Adrenal gland (tissue), 12 donors: ENCODE measurements around the gene TNS3. TPM values are rescaled to one million over a fixed set of nuclear protein-coding genes. Genes with fewer than 3 reads are reported as not detected.

ENCODE experiments used
- DNase-seq, 7 donors: peaks; one replicate each; pipeline ENCODE4 v3.0.0-alpha.2; 2019 to 2020
- H3K27ac ChIP-seq, 5 donors: fragments of 200-600 bp; sonication (generic) in 4 of 5; 1 replicate in 3 of 5; 2 replicates in 2 of 5; pipeline versions ENCODE4 v1.5.1 to v1.8.0; 2016 to 2020; ENCODE audit warnings: mild to moderate bottlenecking in 1 of 5
- H3K27me3 ChIP-seq: fragments of 200-600 bp; 2 replicates; pipeline ENCODE4 v1.8.0; 2021
- H3K36me3 ChIP-seq, 2 donors: fragments of 200-600 bp; replicated peaks in 1 of 2; 1 replicate in 1 of 2; 2 replicates in 1 of 2; pipeline versions ENCODE4 v1.5.1 to v1.8.0; 2018 to 2022
- H3K4me1 ChIP-seq, 2 donors: fragments of 200-600 bp; replicated peaks in 1 of 2; 1 replicate in 1 of 2; 2 replicates in 1 of 2; pipeline versions ENCODE4 v1.5.1 to v1.8.0; 2018 to 2021
- H3K4me3 ChIP-seq, 4 donors: fragments of 200-600 bp; sonication (generic) in 3 of 4; one replicate each; pipeline ENCODE4 v1.5.1; 2016 to 2018
- H3K9me3 ChIP-seq, 3 donors: fragments of 200-600 bp; sonication (generic) in 1 of 3; replicated peaks in 1 of 3; 1 replicate in 2 of 3; 2 replicates in 1 of 3; pipeline versions ENCODE4 v1.5.1 to v1.8.0; 2016 to 2021
- POLR2A ChIP-seq, 2 donors: fragments of 450-650 bp; IDR thresholded peaks; one replicate each; pipeline ENCODE4 v1.6.1; 2017; ENCODE audit warnings: antibody characterized with exemption in 2 of 2, mild to moderate bottlenecking in 2 of 2, moderate library complexity in 1 of 2
- WGBS, 4 donors: extraction: QIAGEN DNeasy Blood & Tissue Kit in 2 of 4; methylation state at CpG; one replicate each; pipeline versions ENCODE4 v1.1.5 to v1.1.7; 2013 to 2017; 5-methylcytosine and 5-hydroxymethylcytosine counted together
- intact Hi-C, 2 donors: fragments of 100-400 bp; cut with DNase I; formaldehyde crosslinking; loops; one replicate each; pipeline versions ENCODE4 v1.14.1 to v1.15.0; 2022 to 2023
- polyA plus RNA-seq, 3 donors: library from polyadenylated mRNA; stranded (reverse); fragments of 200-250 nt in 2 of 3; fragments of 350-450 nt in 1 of 3; fragmentation: Illumina TruSeq in 1 of 3; extraction: RNeasy Lipid Tissue Mini Kit (QIAGEN cat#74804) in 1 of 3; gene quantifications; one replicate each; pipeline ENCODE4 v1.2.3, GENCODE V29; 2013 to 2014
- total RNA-seq, 9 donors: library from RNA; depleted of rRNA in 4 of 9; stranded (reverse); fragments of >200 nt in 4 of 9; fragments of 120-200 nt in 1 of 9; fragmentation: NEBNext Ultra II Directional in 1 of 9; extraction: Animal tissue kit (Norgen Biotek cat#: 25700) in 1 of 9; gene quantifications; one replicate each; pipeline versions ENCODE4 v1.1.0 to v1.2.4, GENCODE V29; 2013 to 2023
- TF ChIP-seq, protein P1 (sequence below), 6 experiments: fragments of 450-650 bp in 4 of 6; fragments of 200-600 bp in 2 of 6; sonication (generic) in 1 of 6; IDR thresholded peaks; 1 replicate in 5 of 6; 2 replicates in 1 of 6; pipeline versions ENCODE4 v1.5.1 to v1.8.0; 2016 to 2021; ENCODE audit warnings: antibody characterized with exemption in 6 of 6, mild to moderate bottlenecking in 2 of 6, moderate library complexity in 1 of 6
- donor health status: healthy with polysubstance abuse.
- donor health status: Bipolar disorder and iron deficiency.
- donor health status: DM: yes; HTN: yes; CAD: no.
- donor health status: DM: no; HTN: no; CAD: no.
- donor health status: DM: no; HTN: no; CAD: no.
- donor health status: DM: yes; HTN: yes; CAD: no.

The TNS3 gene
- total and polyA plus RNA-seq, 12 donors: 21.0 to 188 (median 99.8) TPM

DNA sequence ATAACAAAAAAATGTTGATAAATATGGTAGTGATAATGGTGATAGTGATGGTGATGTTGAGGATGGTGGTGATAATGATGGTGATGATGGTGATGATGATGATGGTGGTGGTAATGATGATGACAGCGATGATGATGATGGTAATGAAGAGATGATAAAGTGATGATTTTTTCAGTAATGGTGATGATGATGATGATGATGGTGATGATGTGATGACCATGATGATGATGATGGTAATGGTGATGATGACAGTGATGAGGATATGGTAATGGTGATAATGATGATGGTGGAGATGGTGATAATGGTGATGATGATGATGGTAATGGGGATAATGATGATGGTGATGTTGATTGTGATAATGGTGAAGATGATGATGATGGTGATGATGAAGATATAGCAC, 321.6 kb downstream of the TNS3 start:
- no peaks in the 10 kb centered on the region for H3K27me3 ChIP-seq
- TF ChIP-seq, protein P1, sequence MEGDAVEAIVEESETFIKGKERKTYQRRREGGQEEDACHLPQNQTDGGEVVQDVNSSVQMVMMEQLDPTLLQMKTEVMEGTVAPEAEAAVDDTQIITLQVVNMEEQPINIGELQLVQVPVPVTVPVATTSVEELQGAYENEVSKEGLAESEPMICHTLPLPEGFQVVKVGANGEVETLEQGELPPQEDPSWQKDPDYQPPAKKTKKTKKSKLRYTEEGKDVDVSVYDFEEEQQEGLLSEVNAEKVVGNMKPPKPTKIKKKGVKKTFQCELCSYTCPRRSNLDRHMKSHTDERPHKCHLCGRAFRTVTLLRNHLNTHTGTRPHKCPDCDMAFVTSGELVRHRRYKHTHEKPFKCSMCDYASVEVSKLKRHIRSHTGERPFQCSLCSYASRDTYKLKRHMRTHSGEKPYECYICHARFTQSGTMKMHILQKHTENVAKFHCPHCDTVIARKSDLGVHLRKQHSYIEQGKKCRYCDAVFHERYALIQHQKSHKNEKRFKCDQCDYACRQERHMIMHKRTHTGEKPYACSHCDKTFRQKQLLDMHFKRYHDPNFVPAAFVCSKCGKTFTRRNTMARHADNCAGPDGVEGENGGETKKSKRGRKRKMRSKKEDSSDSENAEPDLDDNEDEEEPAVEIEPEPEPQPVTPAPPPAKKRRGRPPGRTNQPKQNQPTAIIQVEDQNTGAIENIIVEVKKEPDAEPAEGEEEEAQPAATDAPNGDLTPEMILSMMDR (IDR thresholded peaks at IDR 0.05): no peak
- TF ChIP-seq POLR2A (IDR thresholded peaks at IDR 0.05): no peak
- H3K4me3 ChIP-seq: no peak overlapping the region
- H3K4me1 ChIP-seq: no peaks in the 10 kb centered on the region
- no peak overlapping the region for H3K27ac ChIP-seq
- intact Hi-C loops: loop anchor here in 1 of 2 donors (10.0 kb wide), 2 partner anchors 325 to 555 kb away; partner anchors contain the start of gene TNS3
- H3K9me3 ChIP-seq: no peaks in the 10 kb centered on the region
- DNase-seq: no peak
- WGBS, 4 donors: 97 to 100% (median 98%) methylated on average over 1 of the region's 1 CpG
- H3K36me3 ChIP-seq: no peaks in the 10 kb centered on the region

DNA sequence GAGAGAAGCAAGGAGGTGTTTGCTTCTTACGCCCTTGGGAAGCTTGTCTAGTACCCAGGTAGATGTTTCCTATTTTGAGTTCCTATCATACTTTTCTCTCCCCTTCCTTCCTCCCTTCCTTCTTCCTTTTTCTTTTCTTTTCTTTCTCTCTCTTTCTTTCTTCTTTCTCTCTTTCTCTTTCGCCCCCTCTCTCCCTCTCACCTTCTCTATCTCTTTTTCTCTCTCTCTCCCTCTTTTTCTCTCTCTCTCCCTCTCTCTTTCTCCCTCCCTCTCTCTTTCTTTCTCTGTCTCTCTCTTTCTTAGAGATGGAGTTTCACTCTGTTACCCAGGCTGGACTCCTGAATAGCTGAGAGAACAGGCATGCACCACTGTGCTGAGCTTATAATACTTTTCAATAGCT, 322.2 kb downstream of the TNS3 start:
- intact Hi-C loops: loop anchor here (10.0 kb wide), 3 partner anchors 325 to 1345 kb away; partner anchors contain the start of gene TNS3 (in 1 of the 2)
- no peaks in the 10 kb centered on the region for H3K36me3 ChIP-seq
- no peaks in the 10 kb centered on the region for H3K9me3 ChIP-seq
- WGBS, 4 donors: 89 to 98% (median 95%) methylated on average over 2 of the region's 2 CpGs
- no peak overlapping the region for H3K4me3 ChIP-seq
- no peaks in the 10 kb centered on the region for H3K27me3 ChIP-seq
- TF ChIP-seq, protein P1 (IDR thresholded peaks at IDR 0.05): no peak
- TF ChIP-seq POLR2A (IDR thresholded peaks at IDR 0.05): no peak
- H3K27ac ChIP-seq: no peak overlapping the region
- H3K4me1 ChIP-seq: peaks cover 0 to 5% of the 10 kb centered on the region in 2 donors
- DNase-seq: no peak

DNA sequence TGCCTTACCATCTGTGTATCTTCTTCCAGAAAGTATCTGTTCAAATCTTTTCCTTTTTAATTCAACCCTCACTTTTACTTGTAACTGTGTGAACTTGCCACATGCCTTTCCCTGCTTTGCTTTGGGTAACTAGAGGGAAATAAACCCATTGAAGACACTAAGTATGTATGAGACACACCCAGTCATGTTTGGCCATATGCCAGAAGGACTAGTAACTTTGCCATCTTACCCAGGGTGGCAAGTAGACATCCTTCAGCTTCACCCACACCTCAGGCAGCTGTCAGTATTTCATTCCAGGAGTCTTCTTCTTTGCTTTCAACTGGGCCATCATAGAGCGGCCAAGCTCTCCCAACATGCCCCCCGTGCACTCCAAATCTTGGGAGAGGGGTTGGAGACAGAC, 323.1 kb downstream of the TNS3 start:
- Histone ChIP-seq H3K36me3 (no peaks in the 10 kb centered on the region), H3K9me3 (no peaks in the 10 kb centered on the region), H3K27me3 (no peaks in the 10 kb centered on the region), H3K27ac (no peak overlapping the region), H3K4me3 (no peak overlapping the region), H3K4me1 (peaks cover 4 to 12% of the 10 kb centered on the region in 2 donors)
- WGBS, 4 donors: 93 to 100% (median 95%) methylated on average over 2 of the region's 2 CpGs
- no peak for DNase-seq
- intact Hi-C loops: loop anchor here in 1 of 2 donors (10.0 kb wide), 1 partner anchor 1344 kb away; no protein-coding TSS in a partner anchor
- TF ChIP-seq, protein P1 (IDR thresholded peaks at IDR 0.05): no peak

DNA sequence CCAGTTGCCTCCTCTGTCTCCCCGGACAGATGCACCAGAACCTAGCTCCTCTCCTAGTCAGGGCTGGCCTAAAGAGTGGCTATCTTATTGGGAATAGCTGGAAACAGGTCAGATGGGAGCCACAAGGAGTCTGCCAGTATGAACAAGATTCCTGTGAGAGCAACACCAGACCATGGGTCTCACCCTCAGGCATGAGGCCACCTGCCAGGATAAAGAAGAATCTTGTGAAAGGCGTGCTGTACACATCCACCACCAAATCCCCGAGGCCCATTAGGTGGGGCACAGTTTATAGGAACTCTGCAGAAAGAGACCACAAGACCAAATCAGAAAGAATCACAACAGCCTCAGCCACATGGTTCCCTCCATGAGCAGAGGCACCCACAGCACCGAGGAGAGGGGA, 325.9 kb downstream of the TNS3 start:
- no peaks in the 10 kb centered on the region for H3K27me3 ChIP-seq
- no peaks in the 10 kb centered on the region for H3K9me3 ChIP-seq
- no peaks in the 10 kb centered on the region for H3K36me3 ChIP-seq
- DNase-seq: no peak
- peaks cover 11 to 18% of the 10 kb centered on the region in 2 donors for H3K4me1 ChIP-seq
- TF ChIP-seq POLR2A (IDR thresholded peaks at IDR 0.05): no peak
- TF ChIP-seq, protein P1 (IDR thresholded peaks at IDR 0.05): no peak
- no peak overlapping the region for H3K27ac ChIP-seq
- intact Hi-C loops: loop anchor here in 1 of 2 donors (10.0 kb wide), 1 partner anchor 1341 kb away; no protein-coding TSS in a partner anchor
- no peak overlapping the region for H3K4me3 ChIP-seq
- 64 to 83% (median 69%) methylated on average over 4 of the region's 4 CpGs for WGBS, 4 donors
